G401.6 (cell line): ENCODE data around the gene ECM2.

Experiments used
- FAIRE-seq: peaks from 2 replicates; lab custom pipeline; 2012; peaks lifted over from hg19 to GRCh38; lab: Jason Lieb, UNC

ECM2 gene

DNA sequence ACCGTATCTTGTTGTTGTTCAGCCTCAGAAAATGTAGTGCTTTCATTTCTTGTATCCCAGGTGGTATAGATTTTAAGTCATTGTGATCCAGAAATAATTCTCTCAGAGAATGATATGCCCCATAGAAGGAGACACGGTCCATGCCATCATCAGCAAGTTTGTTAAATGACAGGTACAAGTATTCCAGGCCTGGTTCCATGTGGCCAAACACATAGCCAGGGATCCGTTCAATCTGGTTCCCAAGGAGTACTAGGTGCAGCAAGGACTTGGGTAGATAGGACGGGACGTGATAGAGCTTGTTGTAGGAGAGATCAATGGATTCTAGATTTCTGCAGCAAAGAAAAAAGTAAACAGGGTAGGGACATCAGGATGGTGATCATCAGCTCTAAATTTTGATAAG is 35.1 kb downstream of the ECM2 start:
- FAIRE-seq, result no peak

DNA sequence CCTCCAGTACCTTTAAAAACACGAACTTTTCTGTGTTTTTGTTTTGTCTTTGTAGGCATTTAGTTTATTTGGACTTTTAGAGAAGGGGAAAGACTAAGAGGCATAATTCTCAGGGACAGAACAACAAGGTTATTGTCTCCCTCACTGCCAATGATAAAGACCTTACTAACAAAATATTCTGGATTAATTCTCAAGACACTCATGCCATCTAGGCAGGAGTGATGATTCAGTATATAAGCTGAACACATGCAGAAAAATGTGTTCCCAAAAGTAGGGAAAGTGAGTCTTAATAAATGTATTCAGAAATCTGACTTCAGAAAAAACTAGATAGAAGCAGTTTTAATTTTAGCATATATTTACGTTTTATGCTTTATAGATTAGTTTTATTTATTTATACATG is 36.1 kb downstream of the ECM2 start:
- no peak for FAIRE-seq

DNA sequence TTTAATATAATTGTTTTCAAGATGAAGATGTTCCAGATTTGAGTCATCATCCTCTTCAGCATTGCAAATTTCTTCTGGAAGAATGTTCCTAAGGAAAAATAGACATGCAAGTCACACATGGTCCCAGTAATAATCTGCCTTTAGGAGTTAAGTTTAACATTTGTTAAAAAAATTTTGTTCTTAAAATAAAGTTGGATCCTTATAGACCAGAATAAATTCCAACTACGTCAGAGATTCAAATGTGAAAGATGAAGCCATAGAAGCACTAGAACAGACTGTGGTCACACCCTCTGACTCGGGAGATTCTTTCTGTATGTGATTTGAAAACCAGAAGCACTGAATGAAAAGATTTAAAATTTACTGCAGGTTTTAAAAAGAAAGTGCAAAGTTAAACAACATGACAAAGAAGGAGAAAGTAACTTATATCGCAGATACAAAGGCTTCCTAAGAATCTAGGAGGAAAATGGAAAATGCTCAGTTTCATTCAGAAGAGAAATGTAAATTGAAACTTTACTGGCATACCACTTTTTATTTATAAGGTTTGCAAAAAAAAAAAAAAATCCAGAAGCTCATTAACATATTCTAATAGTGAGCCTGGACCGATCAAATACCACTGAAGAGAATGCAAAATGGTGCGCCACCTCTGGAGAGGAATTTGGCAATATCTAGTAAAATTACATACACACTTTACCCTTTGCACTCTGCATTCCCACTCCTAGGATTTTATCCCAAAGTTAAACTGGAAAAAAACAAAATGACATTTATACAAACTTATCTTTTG is 39.2 kb downstream of the ECM2 start:
- no peak for FAIRE-seq

DNA sequence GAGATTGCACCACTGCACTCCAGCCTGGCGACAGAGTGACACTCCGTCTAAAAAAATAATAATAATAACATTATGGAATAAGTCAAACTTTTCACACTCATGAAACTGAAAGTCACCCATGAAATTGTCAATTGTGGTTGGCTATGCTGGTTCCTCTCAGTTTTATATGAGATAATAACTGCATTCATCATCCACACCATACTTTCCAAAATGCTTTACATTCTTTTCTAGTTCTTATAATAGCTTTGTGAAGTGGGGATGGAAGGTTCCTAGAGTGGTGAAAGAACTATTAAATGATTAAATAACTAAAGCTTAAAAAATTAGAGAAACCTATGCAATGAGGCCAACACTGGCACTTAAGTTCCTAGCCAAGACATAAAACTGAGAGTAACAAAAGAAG is 40.9 kb downstream of the ECM2 start:
- no peak for FAIRE-seq

DNA sequence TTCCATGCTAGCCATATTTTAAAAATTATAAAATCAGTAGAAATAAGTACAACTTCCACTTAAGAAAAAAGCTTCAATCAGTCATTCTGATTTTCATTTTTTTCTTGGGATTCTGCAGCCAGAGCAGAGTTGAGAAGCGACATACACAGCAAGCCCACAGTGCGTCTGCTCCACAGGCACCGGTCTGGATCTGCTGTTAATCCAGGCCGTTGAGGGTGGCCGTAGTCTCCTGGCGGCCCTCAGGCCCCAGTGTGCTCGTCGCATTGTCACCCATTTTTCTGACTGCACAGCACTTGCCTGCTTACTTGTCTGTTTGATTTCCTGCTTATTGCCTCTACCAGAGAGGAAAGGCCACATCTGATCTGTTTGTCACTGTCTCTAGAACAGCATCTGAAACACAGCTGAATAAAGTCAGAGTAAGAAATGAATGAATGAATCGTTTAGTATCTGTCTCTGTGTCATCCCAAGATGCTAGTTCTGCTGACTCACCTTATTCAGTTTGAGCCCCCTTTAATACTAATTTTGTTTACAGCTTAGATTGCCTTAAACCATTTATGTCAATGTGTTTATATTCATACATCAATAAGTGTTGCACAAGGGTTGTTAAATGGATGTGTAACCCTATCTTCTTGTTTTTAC is 41.9 kb downstream of the ECM2 start:
- no peak for FAIRE-seq

DNA sequence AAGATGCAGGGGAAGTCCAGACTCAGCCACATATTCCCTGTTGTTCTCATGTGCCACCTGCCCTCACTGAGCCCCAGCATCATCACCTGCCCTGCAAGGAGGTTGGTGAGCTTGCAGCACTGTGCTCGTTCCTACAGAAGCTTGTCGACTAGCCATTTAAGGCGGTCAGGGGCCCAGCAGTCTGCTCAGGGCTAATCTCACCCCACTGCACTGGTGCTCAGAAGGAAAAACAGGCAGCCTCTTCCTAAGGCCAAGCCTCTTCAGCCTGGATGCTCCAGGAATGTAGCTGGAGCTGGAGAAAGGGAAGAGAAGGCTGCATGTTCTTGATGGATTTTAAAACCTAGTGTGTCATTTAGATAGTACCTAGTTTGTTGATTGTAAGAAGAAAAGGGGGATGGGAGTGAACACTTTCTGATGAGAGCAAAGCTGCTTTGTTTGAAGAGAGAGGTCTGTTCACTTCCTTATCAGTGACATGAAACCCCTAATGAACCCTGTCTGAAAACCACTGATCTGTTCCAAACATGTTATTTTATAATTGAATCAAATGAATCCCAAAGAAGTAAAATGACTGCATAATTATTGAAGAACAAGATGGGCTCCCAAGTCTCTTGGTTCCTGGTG is 42.9 kb downstream of the ECM2 start:
- FAIRE-seq, result no peak

DNA sequence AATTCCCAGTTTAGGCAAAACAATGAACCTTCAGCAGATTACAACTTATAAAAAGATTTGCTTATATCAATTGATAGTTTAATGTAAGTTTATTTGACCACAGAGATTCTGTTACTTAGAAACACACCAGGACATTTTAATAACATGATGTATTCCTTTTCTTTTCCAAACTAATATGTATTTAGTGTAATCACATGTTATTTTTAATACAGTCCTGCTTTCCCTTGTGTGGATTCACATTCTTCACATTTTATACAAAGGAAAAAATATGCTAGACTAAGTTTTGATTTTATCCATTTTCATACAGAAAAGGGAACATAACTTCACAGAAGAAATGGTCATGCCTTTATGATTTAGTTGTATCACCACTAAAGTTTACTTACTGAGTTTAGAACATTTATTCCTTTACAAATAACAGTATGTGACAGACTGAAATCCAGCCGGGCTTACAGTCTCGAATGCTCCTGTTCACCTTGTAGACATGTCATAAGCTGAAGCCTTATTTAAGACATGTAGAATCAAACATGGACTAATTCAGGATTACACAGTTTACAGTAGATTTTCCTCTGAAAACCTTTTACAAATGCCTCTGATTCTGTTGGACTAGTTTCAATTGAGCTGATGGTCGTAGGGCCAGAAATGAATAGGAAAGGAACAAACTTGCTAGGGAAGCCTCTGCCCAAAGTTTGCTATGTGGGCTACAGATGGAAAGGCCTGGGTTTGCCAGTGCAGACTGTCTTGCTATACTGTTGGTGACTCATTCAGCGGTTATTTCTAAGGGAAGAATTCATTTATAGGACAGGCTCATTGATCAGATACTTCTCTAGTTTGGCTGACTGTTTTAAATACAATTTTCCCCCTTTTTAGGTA is 46.9 kb downstream of the ECM2 start:
- FAIRE-seq, result no peak

DNA sequence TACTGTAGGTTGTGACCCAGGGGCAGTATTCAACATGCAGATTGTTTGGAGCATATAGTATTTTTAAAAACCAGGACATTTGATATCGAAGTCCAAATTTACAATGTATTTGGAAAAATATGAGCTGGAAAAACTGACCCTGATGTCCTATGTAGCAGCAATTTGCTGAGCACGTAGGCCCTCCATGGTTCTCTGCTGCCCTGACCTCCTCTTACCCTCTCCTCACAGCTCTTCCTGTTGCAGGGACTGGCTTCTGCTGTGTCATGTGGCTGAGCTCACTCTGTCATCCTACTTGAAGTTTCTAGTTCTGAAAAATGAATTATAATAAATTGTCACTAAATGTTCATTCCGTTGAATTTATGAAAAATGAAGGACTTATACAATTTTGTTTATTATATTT is 49.4 kb downstream of the ECM2 start:
- FAIRE-seq, result no peak

DNA sequence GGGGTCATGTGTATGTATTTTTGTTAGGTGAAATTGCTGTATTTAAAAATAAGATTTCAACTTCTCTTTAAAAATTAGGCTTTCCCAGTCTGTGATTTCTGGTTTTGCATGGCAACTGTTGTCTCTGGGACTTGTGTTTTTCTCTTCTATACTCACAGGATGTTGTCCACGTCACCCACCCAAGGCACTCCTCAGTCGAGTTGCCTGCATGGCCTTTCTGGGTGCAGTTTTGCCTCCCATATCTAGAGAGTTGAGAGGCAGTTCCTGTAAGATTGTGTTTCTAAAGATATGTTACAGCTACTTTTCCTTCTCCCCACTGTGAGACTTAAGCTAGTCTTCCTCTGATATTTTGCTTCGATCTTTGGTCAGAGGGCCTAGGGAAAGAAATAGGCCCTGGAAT is 51.2 kb downstream of the ECM2 start:
- FAIRE-seq, result no peak

DNA sequence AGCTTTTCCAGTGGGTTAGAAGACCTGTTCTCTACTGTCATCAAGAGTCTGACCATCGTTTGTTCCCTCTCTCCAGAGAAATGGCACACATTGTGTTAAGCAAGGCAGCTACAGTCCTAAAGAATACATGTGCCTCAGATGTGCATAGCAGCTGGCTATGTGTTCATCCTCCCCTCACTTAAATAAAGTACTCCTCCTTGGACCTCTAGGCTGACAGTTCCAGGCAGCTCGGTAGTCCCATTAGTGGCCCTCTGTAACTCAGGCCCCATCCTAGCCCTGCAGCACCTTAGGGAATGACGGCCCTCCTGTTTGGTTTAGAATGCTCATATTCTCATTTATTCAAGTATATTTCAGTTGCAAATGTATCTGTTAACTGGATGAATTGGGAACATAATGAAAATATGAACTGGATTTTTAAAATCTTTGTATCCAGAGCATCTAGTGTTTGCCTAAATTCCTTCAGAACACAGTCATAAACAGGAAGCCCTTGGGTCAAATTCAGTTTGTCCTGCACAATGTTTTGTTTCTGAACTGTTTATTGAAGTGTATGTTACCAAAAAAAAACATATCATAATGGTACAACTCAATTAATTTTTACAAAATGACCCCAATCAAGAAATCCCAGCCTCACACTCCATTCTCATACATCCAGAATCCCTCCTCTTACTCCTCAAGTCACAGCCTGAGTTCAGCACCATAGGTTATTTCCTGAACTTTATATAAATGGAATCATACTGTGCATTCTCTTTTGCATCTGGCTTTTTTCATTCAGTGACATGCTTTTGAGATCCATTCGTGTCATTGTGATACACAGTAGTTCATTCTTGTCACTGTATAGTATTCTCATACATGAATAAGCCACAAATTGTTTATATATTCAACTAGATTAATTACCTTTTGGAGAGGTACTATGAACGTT is 51.9 kb downstream of the ECM2 start:
- no peak for FAIRE-seq

DNA sequence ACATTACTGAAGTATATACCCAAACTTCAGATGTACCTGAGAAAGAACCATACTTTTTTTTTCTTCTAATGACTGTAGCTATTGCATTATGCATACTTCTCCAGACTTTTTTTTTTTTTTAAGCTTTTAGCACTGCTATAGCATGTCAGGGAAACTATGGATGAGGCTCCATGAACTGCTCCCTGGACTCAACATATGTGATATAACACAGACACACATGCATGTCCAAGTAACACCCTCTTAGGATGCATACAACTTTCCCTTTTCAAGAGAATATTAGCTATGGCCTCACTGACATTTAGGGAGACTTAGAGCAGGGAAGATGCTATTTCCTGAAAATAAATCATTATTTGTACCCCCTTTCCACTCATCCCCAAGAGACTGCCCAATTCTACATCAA is 53.0 kb downstream of the ECM2 start:
- no peak for FAIRE-seq

DNA sequence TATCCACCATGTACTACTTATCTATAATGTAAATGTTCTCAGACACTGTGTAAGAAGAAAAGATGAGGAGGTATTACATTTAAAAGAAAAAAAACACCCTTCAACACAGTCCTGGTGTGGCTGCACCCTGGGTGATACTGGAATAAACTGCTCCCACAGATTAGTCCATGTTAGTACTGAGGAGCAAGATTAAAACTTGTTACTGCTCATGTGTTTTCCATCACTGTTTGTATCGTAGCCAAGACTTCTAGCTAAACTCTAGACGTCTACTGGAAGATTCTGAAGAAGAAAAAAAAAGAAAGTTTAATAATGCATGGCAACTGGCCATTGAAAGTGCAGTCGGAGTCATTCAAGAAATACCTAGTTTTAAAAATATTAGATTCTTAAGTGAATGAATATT is 53.5 kb downstream of the ECM2 start, which contains the start of gene ASPN:
Gene ASPN, minus strand, starts transcription at position 178 of the 400 bp plus-strand sequence.
- FAIRE-seq, result peak; percentile 3

DNA sequence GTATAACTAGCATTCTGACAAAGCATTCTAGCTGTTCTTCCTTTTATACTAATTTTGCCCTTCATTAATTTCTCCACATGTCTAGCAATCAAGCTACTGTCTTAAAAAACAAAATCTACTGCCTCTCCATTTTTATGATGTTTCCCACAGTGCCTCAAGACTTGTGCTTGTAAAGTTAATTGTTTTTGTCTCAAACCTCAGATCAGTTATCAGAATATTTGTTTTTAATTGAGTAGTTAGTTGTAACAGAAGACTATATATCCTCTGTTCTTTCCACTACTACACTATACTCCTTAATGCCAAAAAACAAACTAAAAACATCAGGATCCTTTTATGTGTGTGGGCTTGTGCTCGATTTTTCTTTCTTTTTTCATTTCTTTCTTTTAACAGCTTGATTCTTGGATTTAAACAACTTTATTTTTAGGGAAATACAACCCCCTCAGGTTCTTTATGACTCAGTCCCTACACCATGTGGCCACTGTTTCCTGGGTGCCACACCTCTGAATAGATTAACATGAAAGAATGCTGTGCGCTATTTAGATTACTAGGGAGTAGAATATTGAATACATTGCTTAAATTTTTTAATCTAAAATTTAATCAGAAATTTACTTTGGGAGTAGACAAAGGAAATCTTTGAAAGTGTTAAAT is 54.7 kb downstream of the ECM2 start:
- FAIRE-seq, result no peak

DNA sequence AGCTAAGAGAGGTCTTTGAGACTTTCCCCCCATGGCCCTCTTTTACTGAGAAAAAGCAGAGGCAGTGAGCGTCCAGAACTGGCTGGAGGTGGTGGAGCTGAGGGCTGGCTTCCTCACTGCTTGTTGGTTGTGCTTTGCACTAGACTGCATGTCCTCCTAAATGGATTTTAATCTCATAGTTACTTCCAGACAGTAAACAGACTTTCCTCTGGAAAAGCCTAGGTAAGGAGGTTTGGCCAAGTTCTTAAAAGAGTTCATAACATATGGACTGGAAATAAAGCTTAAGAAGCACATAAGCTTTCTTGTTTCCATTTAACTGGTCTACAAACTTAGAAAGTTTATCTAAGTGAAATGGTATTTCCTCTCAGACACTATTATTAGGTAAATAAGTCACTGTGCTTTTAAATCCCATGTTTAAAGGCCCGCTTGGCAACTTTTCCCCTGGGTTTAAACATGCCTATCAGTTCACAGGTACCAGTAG is 55.5 kb downstream of the ECM2 start:
- no peak for FAIRE-seq

DNA sequence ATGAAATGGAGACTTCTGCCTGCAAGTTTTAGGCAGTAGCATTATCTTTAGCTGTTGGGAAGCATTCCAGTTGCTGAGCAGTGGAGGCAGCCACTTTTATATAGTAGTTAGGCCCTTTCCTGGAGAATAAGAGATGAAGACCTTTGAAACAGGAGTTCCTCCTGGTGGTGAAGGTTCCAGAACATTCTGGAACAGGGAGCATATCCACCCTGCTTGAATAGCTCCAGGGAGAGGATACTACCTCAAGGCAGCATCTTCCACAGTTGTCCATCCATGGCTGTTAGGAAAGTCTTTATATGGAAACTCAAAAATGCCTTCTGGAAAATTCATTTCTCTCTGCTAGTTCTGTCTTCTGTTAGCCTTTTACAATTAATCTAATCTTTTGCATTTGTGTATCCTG is 56.4 kb downstream of the ECM2 start:
- FAIRE-seq, result no peak

DNA sequence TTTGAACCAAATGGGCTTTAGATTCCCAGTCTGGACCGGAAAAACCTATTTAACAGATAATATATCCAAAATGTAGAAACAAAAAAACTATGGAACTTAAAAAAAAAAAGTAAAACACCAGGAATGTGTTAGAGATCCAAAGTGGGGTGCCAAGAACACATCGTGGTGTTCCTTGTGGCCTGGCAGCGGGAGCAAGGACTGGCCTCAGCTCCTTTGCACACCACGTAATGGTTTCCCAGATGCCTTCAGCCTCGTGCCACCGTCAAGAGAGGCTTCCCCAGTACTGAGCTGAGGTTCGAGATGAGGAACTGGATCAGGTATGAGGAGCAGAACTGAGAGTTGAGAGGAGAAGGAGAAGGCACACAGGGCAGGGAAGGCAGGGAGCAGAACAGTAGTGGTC is 57.0 kb downstream of the ECM2 start:
- no peak for FAIRE-seq

DNA sequence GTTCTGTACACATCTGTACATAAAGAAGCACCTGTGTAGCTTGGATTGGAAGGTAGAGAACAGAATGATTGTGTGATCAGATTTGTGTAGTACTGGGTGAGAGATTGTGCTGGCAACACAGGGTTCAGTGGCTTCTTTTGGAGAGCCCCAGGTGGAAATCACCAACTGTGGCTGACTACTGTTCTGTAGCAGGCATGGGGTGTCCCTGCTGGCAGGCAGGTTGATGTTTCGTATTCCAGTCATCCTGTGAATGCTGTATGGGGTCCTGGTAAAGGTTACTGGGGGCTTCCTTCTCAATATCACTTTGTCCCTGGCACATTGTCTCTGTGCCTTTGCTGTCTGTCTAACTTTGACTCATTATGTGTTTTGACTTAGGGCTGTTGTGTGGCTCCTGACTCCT is 58.8 kb downstream of the ECM2 start:
- no peak for FAIRE-seq

DNA sequence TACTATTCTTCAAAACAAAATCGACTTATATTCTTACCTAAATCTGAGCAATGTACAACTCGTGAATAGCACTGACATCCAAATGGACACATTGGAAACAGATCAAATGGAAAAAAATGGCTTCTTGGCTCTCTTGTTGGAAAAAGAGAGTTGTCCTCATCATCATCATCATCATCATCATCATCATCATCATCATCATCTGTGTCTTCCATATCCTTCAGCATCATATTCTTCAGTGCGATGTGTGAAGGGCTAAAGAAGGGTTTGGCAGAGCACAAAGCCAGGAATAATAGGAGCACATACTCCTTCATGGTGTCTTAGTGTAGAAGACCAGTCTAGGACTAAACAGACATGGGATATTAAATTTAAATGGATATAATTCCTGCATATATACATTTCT is 61.2 kb downstream of the ECM2 start:
- no peak for FAIRE-seq

DNA sequence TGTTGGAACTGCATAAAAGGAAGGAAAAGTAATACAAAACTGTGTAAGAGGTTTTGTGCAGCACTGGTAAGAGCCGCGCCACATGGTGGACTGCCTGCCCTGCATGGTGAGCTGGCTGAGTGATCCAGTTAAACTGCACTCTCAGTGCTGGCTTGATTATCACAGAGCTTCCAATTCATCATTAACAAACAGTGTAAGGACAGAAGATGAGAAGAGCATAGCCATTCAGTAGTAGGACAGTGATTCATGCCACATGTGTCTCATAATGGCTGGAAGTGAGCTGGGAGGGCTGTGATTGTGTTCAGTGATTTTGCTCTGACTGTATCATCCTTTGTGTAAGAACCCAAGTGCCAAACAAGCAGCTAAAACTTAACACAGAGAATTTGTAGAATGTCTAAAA is 67.6 kb downstream of the ECM2 start:
- no peak for FAIRE-seq

DNA sequence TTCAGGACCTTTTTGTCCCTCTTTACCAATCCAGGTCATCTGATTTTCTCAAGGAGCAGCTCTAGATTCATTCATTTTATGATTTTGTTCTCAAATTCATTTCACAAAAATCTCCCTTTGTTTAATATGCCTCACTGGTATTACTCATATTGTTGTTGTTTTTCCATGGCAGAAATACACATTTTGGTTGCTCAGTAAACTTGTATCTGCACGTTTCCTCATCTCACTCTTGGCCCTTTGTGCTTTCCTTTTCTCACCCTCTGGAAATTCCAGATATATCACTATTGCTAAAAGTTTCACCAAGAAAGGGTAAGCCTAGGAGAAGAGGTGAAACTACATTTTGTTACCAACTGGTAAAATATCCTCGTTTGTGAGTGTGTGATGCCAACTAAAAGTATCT is 68.3 kb downstream of the ECM2 start:
- no peak for FAIRE-seq

DNA sequence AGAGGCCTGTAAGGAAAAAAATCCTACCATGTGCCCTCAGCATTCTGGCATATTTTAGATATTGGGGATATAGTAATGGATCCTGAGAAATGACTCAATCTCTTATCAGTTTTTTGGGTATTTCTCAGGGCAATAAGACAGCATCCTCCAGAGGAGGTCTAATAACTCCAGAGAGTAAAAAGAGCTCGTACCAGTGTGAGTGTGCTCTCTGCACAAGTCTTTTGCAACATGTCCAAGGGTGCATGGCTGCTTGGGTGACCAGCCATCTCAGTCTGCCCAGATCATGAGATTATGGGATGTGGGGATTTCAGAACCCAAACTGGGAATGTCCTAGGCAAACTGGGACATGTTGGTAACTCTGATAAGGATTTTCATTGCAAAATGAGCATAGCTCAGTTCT is 68.7 kb downstream of the ECM2 start:
- no peak for FAIRE-seq
